GM11168 (cell line): ENCODE measurements around the gene TMEM163.
"Not testable (repeated sequence)": the region's sequence is repeated elsewhere in the genome, so short reads cannot be mapped to it uniquely, and the experiment has no call there.

ENCODE experiments used
- in situ Hi-C: fragments of 300-500 bp; cut with MboI; formaldehyde crosslinking; loops from one replicate; pipeline ENCODE4 v1.12.0; 2022; ENCODE audit warnings: low sequenced_read_pairs; ENCODE audit not compliant: unreplicated experiment

The TMEM163 gene

DNA sequence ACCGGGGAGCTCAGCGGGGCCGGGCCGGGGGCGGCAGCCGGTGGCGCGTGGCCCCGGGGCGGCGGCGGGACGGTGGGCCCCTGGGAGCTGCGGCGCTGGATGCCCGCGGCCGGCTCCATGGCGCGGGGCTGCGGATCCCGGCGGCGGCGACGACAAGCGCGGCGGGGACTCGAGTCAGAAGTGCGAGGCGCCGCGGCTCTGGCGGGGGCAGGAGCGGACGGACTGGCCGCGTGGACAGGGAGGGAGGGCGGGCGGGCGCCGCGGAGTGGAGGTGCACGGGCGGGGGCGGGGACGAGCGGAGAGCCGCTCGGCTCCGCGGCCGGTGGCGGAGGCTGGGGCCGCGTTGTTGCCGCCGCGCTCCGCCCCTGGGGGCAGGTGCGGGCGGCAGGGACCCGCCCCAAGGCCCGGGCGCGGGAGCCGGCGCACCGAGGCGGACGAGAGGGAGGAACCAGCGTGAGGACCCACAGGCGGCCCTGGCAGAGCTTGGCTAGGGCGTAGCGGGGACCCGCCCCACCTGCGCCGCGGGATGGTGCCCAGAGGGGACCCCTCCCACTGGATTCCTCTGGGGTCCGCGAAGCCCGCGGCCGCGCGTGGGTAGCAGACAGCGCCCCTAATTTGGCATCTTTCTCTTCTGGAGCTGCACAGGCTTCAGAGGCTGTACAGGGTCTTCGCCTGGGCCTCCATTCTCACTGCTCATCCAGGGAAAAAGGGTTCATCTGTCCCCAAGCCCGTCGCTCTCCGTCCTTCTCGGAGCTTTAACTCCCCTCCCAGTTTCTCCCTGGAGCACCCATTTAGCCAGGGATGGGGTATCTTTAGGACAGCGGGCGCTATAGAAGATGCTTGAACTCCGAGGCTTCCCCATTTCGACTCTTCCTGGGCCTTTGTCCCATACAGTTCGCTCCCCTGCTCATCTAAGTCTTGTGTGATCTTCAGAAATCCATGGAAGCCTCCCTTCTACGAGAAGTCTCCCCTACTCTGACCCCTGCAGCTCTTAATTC is at the start of gene TMEM163:
TMEM163 (minus strand) TSS at position 184 of the 998 bp plus-strand sequence.
- in situ Hi-C loops = no loop called here

DNA sequence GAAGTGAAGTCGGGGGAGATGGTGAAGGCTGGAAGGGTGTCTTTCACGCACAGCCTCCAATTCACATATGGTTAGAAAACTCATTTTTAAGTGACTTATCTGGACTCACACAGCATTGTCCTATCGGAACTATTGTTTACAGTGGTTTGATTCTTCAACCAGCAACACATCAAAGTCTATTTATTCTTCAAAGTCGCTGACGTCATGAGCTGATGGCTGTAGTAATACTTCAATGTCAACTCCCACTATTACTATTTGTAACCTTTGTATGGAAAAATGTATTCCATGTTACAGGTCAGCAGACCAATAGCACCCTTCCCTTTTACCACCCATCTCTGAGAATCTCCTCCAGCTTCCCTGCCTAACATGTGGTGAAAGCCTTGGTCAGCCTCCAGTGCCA is 47.8 kb upstream of the TMEM163 start:
- in situ Hi-C loops = no loop called here

DNA sequence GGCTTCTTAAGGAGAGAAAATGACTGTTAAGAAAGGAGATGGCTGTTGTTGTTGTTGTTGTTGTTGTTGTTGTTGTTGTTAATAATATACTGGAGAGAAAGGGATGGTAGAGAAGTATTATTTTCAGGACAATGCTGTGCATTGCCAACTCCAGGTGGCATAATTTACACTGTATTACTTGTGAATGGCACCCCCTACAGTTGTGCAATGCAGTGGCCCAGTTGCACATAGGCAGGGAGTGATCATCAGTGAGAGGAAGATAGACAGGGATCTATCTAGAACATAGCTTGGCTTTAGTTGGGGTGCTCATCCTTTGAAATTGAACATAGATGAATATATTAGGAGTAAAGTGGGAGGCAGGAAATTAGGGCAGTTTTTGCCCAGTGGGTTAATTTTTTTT is 47.2 kb upstream of the TMEM163 start:
- in situ Hi-C loops = no loop called here

DNA sequence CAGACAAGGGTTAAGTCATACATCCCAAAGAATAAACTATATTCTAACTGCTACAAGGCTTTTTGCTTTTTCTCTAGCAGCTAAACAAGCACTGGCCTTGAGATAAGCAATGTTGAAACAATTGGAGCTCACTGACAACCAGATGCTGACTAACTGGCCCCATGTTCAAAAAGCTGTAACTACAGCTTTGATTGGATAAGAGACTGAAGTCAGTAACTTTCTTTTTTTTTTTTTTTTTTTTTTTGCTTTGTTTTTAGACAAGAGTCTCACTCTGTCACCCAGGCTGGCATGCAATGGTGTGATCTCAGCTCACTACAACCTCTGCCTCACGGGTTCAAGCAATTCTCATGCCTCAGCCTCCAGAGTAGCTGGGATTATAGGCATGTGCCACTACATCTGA is 45.4 kb upstream of the TMEM163 start:
- in situ Hi-C loops = no loop called here

DNA sequence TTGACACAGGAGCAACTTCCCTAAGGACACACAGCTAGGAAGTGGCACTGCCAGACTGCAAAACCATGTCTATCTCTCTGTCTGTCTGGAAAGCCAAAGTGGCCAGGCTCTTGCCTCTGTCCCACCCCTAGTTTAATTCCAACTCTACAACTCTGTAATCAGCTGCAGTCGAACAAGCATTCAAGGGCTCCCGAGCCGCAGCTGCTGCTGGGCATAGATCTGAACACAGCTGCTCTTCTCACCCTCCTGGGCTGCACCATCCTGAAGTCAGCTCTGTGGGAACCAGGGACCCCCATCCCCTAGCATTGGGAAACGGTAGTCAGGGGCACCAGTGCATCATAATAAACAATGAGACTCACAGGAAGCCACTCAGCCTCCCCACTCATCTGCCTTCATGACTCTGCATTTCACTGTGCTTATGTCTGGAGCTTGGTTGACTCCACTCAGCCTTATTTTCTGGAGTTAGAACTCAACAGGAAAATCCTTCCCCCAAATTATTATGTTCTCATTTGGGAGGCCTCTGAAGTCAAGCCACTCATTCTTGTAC is 44.4 kb upstream of the TMEM163 start:
- in situ Hi-C loops = no loop called here

DNA sequence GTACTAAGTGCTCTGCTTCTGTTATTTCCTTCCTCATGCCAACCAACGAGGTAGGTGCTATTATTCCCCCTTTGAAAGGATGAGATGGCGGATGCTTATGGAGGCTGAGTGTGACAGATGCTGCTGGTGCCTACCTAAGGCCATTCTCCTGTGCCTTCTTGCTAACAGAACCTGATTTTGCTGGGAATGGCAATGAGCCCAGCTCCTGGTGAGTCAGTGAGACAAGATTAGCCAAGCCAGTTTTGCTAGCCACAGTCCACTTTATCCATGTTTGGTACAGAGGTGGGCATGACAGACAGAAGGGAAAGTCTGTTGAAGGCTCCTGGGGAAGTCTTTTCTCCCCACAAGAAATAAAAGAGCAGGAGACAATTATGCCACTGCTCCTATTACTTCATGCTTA is 43.7 kb upstream of the TMEM163 start:
- in situ Hi-C loops = no loop called here

DNA sequence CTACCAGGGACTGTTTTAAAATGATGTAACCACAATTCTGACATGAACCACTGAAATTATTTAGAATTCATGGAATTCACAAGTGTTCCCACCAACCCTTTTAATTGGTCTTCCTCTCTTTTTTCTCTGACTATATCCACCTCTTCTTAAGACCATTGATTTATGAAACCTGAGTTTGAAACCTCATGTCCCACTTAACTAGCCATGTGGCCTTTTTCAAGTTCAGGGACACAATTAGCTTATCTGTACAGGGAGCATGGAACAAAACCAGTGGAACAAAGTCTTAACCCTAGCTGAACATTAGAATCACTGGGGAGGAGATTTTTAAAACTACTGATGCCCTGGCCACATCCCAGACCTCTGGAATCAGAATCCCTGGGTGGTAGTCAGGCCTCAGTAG is 41.6 kb upstream of the TMEM163 start:
- in situ Hi-C loops = no loop called here

DNA sequence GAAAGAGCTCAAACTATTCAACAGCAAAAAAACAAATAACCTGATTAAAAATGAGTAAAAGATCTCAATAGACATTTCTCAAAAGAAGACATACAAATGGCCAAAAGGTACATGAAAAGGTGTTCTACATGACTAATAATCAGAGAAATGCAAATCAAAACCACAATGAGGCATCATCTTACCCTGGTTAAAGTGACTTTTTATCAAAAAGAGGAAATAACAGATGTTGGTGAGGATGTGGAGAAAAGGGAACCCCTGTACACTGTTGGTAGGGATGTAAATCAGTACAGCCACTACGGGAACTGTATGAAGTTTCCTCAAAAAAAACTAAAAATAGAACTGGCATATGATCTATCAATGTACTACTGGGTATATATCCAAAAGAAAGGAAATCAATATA is 39.8 kb upstream of the TMEM163 start:
- in situ Hi-C loops = no loop called here

DNA sequence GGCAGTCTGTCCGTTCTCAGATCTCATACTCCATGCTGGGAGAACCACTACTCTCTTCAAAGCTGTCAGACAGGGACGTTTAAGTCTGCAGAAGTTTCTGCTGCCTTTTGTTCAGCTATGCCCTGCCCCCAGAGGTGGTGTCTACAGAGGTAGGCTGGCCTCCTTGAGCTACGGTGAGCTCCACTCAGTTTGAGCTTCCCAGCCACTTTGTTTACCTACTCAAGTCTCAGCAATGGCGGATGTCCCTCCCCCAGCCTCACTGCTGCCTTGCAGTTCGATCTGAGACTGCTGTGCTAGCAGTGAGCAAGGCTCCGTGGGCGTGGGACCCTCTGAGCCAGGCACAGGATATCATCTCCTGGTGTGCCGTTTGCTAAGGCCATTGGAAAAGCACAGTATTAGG is 33.2 kb upstream of the TMEM163 start:
- in situ Hi-C loops = not testable (repeated sequence)

DNA sequence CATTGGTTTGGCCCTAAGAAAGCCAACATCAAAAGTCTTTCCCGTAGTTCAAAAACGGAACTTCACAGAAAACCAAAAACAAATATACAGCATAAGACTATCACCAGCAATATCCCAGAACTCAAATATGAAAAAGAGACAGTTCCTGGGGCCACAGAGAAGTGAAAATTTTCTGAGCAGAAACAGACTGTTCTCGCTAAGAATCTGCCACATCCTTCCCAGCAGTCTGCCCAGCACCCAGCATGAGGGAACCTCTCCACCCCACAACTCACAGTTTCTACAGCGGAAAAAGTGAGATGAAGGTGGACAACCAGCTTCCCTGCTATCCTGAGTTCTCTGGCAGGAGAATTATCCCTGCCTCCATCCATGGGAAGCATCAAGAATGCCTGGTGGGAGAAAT is 26.7 kb upstream of the TMEM163 start:
- in situ Hi-C loops = no loop called here

DNA sequence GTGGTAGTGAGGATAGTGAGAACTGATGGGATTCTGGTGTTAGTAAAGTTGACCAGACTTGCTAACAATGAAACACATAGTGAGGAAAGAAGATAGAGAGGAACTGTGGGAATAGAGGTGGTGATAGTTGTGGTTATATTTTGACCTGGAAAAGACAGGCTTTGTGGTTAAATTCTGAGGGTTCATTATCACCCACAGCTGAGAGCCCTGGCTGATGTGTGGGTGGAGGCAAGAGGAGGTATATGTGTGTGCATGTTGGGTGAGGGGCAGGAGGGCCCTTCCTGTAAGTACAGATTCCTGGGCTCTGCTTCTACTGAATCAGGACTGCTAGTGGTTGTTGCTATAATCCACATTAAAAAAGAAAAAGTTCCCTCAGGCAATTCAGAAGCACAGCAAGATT is 26.2 kb upstream of the TMEM163 start:
- in situ Hi-C loops = no loop called here

DNA sequence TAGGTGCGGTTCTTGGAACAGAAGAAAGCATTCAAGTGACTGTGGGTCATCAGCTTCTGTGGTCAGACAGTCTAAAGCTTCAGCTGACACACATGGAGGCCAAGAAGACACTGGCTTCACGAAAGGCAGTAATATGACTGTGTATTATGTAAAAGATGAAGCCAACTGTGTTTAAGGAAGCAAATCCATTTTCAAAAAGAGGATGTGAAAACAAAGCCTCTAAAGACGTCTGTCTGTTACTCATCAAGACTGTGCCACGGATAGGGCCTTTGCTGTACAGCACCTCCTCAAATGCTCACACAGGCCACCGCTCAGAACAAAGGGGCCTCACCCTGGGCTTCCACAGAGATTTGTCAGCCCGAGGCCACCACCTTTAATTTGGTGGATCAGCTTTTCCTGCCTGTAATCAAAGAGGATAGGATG is 21.1 kb upstream of the TMEM163 start:
- in situ Hi-C loops = no loop called here

DNA sequence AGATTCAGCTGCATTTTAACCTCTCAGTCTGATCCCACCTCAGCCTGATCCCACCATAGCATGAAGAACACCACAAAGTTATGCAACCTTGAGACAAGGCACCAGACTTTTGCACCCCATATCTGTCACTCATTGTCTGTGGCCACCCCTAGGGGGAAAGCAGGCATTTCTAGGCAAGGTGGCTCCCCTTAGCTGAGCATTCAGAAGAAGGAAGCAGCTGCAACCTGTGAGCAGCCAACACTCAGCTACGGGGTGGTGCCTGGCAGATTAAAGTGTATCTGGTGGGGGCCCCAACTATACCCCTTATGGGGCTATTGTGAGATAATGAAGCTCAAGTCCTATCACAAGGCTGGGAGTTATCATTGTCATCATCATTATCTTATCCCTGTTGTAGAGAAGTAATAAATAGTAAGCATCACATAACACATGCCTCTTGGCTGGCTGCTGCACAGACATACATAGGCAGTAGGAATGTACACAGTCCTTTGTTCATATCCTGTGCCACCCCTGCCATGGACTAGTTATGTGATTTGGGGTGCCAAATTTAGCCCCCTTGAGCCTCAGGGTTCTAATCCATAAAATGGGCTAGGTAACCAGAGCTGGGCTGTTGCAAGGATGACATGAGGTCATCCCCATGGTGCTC is 20.6 kb upstream of the TMEM163 start:
- in situ Hi-C loops = no loop called here

DNA sequence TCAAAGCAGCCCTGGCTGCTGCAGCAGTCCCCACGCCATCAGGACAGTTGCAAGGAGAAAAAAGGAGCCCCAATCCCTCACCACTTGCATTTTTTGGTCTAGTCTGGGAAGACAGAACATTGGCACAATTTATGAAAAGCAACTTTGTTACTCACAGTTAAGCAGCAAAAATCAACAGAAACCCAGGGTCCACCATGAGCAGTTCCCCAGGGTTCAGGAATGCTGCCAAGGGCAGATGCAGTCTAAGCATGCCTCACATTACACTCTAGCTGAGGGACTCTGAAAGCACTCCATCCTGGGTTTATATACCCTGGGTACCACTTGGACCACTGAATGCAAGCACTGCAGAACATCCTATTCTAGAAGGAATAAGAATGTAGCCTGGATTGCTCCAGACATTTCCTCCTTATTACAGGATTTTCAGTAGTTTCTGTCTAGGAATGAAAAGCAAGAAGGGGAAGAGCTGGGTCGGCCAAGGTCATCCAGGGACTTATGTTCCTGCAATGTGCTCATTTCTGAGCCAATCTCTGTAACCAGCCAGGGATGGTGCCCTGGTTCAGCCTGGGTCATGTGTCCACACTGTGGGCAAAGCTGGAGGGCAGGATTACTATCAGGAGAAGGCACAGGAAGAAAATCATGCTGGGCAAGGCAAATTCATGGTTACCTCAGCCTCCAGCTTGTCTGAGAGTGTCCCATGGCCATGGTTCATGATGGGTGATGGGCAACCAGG is 19.5 kb upstream of the TMEM163 start:
- in situ Hi-C loops = no loop called here

DNA sequence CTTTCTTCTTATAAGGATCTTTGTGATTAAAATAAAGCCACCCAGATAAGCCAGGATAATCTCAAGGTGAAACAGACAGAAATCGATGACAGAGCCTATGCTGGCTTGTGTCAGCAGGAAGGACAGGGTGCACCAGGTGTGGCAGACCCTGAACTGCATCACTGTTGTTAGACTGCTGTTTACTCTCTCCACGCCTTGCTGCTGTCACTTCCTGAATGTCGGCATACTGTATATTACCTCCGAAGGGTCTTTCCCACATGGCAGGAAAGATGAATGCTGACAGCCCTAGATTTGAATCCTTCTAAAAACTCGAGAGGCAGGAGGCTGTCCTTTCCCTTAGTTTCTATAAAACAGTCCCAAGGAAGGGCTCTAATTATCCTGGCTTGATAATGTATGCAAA is 18.9 kb upstream of the TMEM163 start:
- in situ Hi-C loops = no loop called here

DNA sequence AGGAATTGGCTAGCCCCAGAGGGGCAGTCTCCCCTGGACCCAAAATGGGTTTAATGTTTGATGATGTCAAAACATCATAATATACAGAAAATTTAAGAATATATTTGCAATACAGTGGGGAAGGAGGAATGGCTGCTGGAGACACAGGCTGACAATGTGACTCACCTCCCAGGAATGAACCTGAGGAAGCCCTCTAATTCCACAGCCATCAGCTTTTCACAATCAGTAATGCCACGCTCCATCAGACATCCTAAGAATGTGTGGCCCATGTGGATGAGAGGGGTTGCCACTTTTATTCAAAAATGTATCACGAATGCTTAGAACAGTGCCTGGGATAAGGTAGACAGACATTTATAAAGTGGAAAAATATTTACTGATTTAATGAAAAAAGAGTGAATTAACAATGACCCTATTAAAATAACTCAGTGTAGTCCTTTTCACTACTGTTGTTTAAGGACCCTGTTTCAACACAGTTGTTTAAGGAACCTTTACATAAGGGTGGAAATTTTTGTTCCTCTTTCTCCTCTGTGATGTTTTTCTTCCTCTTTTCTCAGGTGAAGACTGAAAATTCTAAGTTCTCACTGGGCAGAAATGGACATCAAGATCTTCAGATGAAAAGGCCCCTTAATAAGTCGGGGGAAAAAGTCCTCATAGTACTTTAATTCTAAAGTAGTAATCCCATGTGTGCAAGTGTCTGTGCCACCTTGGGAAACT is 17.5 kb upstream of the TMEM163 start:
- in situ Hi-C loops = no loop called here

DNA sequence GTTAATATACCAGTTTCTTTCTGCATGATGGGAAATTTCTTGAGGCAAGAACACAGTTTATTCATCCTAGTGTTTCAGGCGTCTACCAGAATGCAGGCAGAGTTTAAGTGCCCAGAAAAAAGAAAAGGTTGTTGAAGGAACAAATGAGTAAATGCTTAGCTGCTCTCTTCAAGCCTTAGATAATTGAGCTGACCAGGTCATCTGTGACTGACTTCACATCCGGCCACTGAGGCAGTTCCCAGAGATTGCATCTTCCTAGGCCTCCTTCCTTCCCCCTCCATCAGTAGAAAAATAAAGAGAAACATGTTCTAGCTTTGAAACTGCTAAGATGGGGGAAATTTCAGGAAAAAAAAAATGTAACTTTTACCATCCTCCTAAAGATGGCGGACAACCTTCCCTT is 9.4 kb upstream of the TMEM163 start:
- in situ Hi-C loops = no loop called here

DNA sequence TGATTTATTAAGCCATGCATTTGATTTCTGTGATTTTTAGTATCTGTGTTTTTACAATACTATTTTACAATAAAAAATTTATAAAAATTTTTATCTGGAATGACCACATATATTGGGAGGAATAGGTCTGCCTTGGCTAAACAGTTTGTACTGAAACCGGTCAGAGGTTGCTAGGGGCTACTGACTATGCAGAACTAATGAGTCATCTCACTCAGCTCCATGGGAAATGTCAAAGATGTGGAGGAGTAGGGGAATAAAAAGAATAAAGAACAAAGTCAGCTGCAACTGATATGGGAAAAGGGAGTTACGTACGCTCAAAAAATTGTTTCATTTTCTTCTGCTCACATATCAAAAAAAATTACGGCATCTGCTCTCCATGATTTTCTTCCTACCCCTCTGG is 8.6 kb upstream of the TMEM163 start:
- in situ Hi-C loops = no loop called here

DNA sequence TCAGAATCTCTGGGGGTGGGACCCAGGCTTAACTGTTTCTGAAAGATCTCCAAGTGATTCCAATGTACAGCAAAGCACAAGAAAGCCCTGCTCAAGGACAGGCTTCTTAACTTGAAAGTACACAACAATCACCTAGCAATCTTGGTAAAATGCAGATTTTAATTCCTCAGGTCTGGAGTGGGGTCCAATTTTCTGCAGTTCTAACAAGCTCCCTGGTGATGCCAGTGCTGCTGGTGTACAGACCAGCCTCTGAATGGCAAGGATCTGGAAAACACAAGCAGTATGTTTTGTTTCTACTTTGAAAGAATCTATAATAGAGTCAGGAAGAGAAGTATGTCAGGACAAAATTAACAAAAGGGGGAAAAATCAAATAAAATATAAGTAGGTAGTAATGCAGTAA is 7.8 kb upstream of the TMEM163 start:
- in situ Hi-C loops = no loop called here

DNA sequence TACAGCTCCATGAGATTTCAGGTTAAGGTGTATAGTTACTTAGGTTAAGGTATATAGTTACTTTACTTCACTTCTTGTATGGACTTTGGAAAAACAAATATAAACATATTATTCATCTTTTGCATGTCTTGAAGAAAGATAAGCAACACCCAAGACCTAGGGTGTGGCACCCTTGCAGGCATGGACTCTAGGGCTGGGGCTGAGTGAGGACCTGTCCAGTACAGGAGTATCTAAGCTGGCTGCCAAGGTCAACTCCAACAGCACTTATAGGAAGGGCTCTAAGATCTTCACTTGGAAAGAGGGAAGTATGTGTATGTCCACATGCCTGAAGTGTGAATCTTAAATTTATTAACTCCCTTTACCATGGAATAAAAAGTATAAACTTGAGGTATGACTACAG is 7.1 kb upstream of the TMEM163 start:
- in situ Hi-C loops = no loop called here
